IMR-90 (cell line): ENCODE data around the gene SEMA4D. TPM values are rescaled to one million over a fixed set of nuclear protein-coding genes. Genes with fewer than 3 reads are reported as not detected.

Experiments
- ATAC-seq: fragments of 200-7000 bp; cut with Tn5 transposase; 2 replicates; pipeline ENCODE4 v1.9.1; 2020; ENCODE audit warnings: low read depth, mild to moderate bottlenecking, moderate library complexity
- BruUV-seq: library from RNA; stranded (reverse); fragments of 400-500 nt; replicated peaks from 2 replicates; lab custom pipeline; 2021; lab: Mats Ljungman, UMichigan
- CTCF ChIA-PET: fragments of 300-600 bp; formaldehyde crosslinking; extraction: SDS; loops from one replicate; lab custom pipeline; 2021; ENCODE audit warnings: antibody characterized with exemption; lab: Yijun Ruan, JAX
- POLR2A ChIA-PET: fragments of 300-600 bp; sonication (Branson Sonifier 250); formaldehyde crosslinking; loops from one replicate; lab custom pipeline; 2022; ENCODE audit warnings: antibody characterized with exemption; ENCODE audit not compliant: unreplicated experiment; lab: Charles Lee
- DNase-seq: peaks from one replicate; pipeline ENCODE4 v3.0.0; 2013
- H2AFZ ChIP-seq: replicated peaks from 2 replicates; pipeline ENCODE3; 2013; ENCODE audit warnings: low read length, mild to moderate bottlenecking; ENCODE audit not compliant: poor library complexity
- H2AK5ac ChIP-seq: 2 replicates; pipeline ENCODE4 v1.6.1; 2013; ENCODE audit warnings: low read depth, low read length, inconsistent platforms
- H2AK9ac ChIP-seq: replicated peaks from 2 replicates; pipeline ENCODE3; 2013; ENCODE audit warnings: mild to moderate bottlenecking, low read depth, low read length, moderate library complexity; ENCODE audit not compliant: poor library complexity
- H2BK120ac ChIP-seq: 2 replicates; pipeline ENCODE4 v1.6.1; 2013; ENCODE audit warnings: low read depth, low read length, inconsistent platforms
- H2BK15ac ChIP-seq: 3 replicates; pipeline ENCODE4 v1.6.1; 2013; ENCODE audit warnings: low read depth, low read length, inconsistent platforms
- H2BK20ac ChIP-seq: 2 replicates; pipeline ENCODE4 v1.6.1; 2013; ENCODE audit warnings: low read depth, mild to moderate bottlenecking, inconsistent platforms, low read length, moderate library complexity
- H2BK5ac ChIP-seq: 2 replicates; pipeline ENCODE4 v1.6.1; 2013; ENCODE audit warnings: mild to moderate bottlenecking, low read depth, low read length, inconsistent platforms; ENCODE audit not compliant: poor library complexity, severe bottlenecking
- H3K14ac ChIP-seq: replicated peaks from 2 replicates; pipeline ENCODE4 v1.6.1; 2013; ENCODE audit warnings: low read depth, low read length, inconsistent platforms
- H3K18ac ChIP-seq: 2 replicates; pipeline ENCODE4 v1.6.1; 2013; ENCODE audit warnings: low read depth, low read length, control low read depth
- H3K23ac ChIP-seq: 2 replicates; pipeline ENCODE4 v1.6.1; 2013; ENCODE audit warnings: low read depth, low read length, inconsistent platforms
- H3K27ac ChIP-seq: 2 replicates; pipeline ENCODE4 v1.5.1; 2013; ENCODE audit warnings: mild to moderate bottlenecking, control low read depth, low read length; ENCODE audit not compliant: insufficient read depth
- H3K27me3 ChIP-seq: 2 replicates; pipeline ENCODE4 v1.6.1; 2013; ENCODE audit warnings: low read length; ENCODE audit not compliant: control insufficient read depth, insufficient read depth
- H3K36me3 ChIP-seq: 2 replicates; pipeline ENCODE4 v1.6.1; 2013; ENCODE audit warnings: low read length, mixed read lengths; ENCODE audit not compliant: control insufficient read depth, insufficient read depth
- H3K4ac ChIP-seq: 2 replicates; pipeline ENCODE4 v1.6.1; 2013; ENCODE audit warnings: low read depth, low read length, inconsistent platforms
- H3K4me1 ChIP-seq: 2 replicates; pipeline ENCODE4 v1.6.1; 2013; ENCODE audit warnings: low read length, mixed read lengths; ENCODE audit not compliant: control insufficient read depth, insufficient read depth
- H3K4me2 ChIP-seq: 2 replicates; pipeline ENCODE4 v1.6.1; 2013; ENCODE audit warnings: low read depth, mild to moderate bottlenecking, control low read depth, low read length, moderate library complexity
- H3K4me3 ChIP-seq: 2 replicates; pipeline ENCODE4 v1.5.1; 2013; ENCODE audit warnings: low read depth, mild to moderate bottlenecking, control low read depth, low read length, moderate library complexity; ENCODE audit not compliant: insufficient read depth
- H3K56ac ChIP-seq: 2 replicates; pipeline ENCODE4 v1.6.1; 2013; ENCODE audit warnings: low read length, inconsistent platforms; ENCODE audit not compliant: insufficient read depth; ENCODE audit errors: extremely low read depth
- H3K79me1 ChIP-seq, 2 experiments: 2 replicates each; pipeline ENCODE4 v1.6.1; 2013; ENCODE audit warnings: low read length in 2 of 2, inconsistent platforms in 1 of 2, low read depth in 1 of 2
- H3K9ac ChIP-seq: 2 replicates; pipeline ENCODE4 v1.6.1; 2013; ENCODE audit warnings: low read depth, low read length, control low read depth
- H3K9me1 ChIP-seq: 2 replicates; pipeline ENCODE4 v1.6.1; 2013; ENCODE audit warnings: low read length, inconsistent platforms; ENCODE audit not compliant: insufficient read depth
- H3K9me3 ChIP-seq: 2 replicates; pipeline ENCODE4 v1.6.1; 2013; ENCODE audit warnings: low read length; ENCODE audit not compliant: control insufficient read depth, insufficient read depth
- H4K20me1 ChIP-seq: 2 replicates; pipeline ENCODE4 v1.6.1; 2013; ENCODE audit warnings: low read length, inconsistent platforms; ENCODE audit not compliant: insufficient read depth
- H4K5ac ChIP-seq: 2 replicates; pipeline ENCODE4 v1.6.1; 2013; ENCODE audit warnings: mild to moderate bottlenecking, low read depth, low read length, control low read depth
- H4K8ac ChIP-seq, 2 experiments: 2 replicates each; pipeline ENCODE4 v1.6.1; 2013; ENCODE audit warnings: low read depth in 2 of 2, low read length in 2 of 2, control low read depth in 1 of 2, inconsistent platforms in 1 of 2
- H4K91ac ChIP-seq: 2 replicates; pipeline ENCODE4 v1.6.1; 2013; ENCODE audit warnings: low read depth, low read length, inconsistent platforms; ENCODE audit not compliant: insufficient read depth
- MAFK ChIP-seq: IDR thresholded peaks from 2 replicates; pipeline ENCODE4 v1.6.1; 2012; ENCODE audit warnings: low read depth, low read length, improper control_type of control experiment
- WGBS, 2 experiments: methylation state at CpG; one replicate each; pipeline versions ENCODE4 v1.1.5 to v1.1.7; 2013; ENCODE audit warnings: missing lambda C conversion rate in 2 of 2; ENCODE audit not compliant: insufficient read length in 1 of 2; ENCODE audit errors: extremely low coverage in 2 of 2; 5-methylcytosine and 5-hydroxymethylcytosine counted together
- dilution Hi-C: fragments of 300-500 bp; cut with HindIII; formaldehyde crosslinking; loops from one replicate; pipeline ENCODE4 v1.14.3; 2018; ENCODE audit warnings: low sequenced_read_pairs; ENCODE audit not compliant: unreplicated experiment
- in situ Hi-C: fragments of 300-500 bp; cut with MboI; formaldehyde crosslinking; loops from 3 replicates; pipeline ENCODE4 v1.14.3; 2019; ENCODE audit warnings: low sequenced_read_pairs, inconsistent platforms, mixed read lengths
- intact Hi-C: fragments of 100-400 bp; cut with micrococcal nuclease; formaldehyde crosslinking; loops from 2 replicates; pipeline ENCODE4 v1.10.0; 2022
- polyA plus RNA-seq, 3 experiments: library from polyadenylated mRNA; depleted of rRNA; stranded (reverse); fragments of >200 nt; gene quantifications; 2 replicates each; pipeline ENCODE4 v1.2.3, GENCODE V29; 2012; ENCODE audit warnings: low replicate concordance in 1 of 3
- total RNA-seq: library from RNA; depleted of rRNA; stranded (reverse); fragments of >200 nt; gene quantifications from 2 replicates; pipeline ENCODE4 v1.2.3, GENCODE V29; 2012

Gene SEMA4D
- total and polyA plus RNA-seq, 2 of the 4 experiments (the other 2 are of a cell fraction) = 0.90 to 1.5 TPM

DNA sequence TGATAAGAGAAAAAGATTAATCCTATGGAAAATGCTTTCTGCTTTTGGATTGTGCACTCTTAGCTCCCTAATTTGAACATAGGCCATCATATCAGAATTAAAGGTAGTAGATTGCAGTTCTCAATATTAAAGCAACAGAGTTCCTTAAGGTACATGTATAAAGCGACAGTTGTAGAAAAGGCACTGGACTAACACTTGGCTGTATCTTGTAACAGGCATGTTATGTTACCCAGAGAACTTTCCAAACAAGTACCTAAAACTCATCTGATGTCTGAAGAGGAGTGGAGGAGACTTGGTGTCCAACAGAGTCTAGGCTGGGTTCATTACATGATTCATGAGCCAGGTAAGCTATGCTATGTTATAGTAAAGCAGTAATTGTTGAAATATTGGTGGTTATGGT, 183.0 kb downstream of the SEMA4D start:
- Histone ChIP-seq H2AK9ac (no peak overlapping the region), H4K20me1 (no peaks in the 10 kb centered on the region; the same call in 1 of the 2 replicates), H3K9ac (peak overlapping the region; percentile 13; the same call in 1 of the 2 replicates), H3K56ac (no peak overlapping the region), H4K8ac (no peak overlapping the region; a peak in 2 of 4 replicates), H4K5ac (no peak overlapping the region; the same call in 1 of the 2 replicates), H2AK5ac (no peak overlapping the region), H2AFZ (no peak overlapping the region), H3K18ac (no peak overlapping the region), H3K27ac (no peak overlapping the region), H3K9me3 (no peaks in the 10 kb centered on the region), H4K91ac (no peak overlapping the region; the same call in 1 of the 2 replicates), H3K4ac (no peak overlapping the region), H3K23ac (peak overlapping the region; percentile 79; the same call in 1 of the 2 replicates), H2BK120ac (no peak overlapping the region; the same call in 1 of the 2 replicates), H3K4me2 (peak overlapping the region; percentile 31; the same call in 1 of the 2 replicates), H3K79me1 (peaks cover 8 to 18% of the 10 kb centered on the region in 2 experiments), H2BK15ac (no peak overlapping the region), H3K4me1 (peaks cover 2% of the 10 kb centered on the region; the same call in 1 of the 2 replicates), H3K4me3 (no peak overlapping the region), H3K14ac (no peak overlapping the region), H3K9me1 (no peaks in the 10 kb centered on the region), H2BK5ac (peak overlapping the region; percentile 59), H2BK20ac (no peak overlapping the region), H3K27me3 (no peaks in the 10 kb centered on the region), H3K36me3 (peaks cover 6% of the 10 kb centered on the region)
- intact Hi-C loops = loop anchor here (5.0 to 10.0 kb wide), 6 partner anchors 293 to 1600 kb away; no protein-coding TSS in a partner anchor
- dilution Hi-C loops = no loop called here
- WGBS, 2 experiments = no CpG with 5 or more reads among the region's 1 CpG
- TF ChIP-seq MAFK = no peak
- DNase-seq (no peak), ATAC-seq (no peak)
- POLR2A ChIA-PET = no interaction called here
- BruUV-seq = no TSS peak
- in situ Hi-C loops = no loop called here
- CTCF ChIA-PET = no interaction called here
